WTC11 (cell line): ENCODE results near the gene AP2S1.
"Not testable (repeated sequence)": the region's sequence is repeated elsewhere in the genome, so short reads cannot be mapped to it uniquely, and the experiment has no call there.

Source experiments
- E2F5 ChIP-seq: sonication (generic); formaldehyde crosslinking; IDR thresholded peaks from 2 replicates; pipeline ENCODE4 v1.8.1; 2022; ENCODE audit warnings: mild to moderate bottlenecking, moderate library complexity, missing genetic modification reagents
- TF ChIP-seq, protein P1 (sequence below): fragments of 200-600 bp; IDR thresholded peaks from 2 replicates; pipeline ENCODE4 v1.8.0; 2022; ENCODE audit warnings: antibody characterized with exemption

DNA sequence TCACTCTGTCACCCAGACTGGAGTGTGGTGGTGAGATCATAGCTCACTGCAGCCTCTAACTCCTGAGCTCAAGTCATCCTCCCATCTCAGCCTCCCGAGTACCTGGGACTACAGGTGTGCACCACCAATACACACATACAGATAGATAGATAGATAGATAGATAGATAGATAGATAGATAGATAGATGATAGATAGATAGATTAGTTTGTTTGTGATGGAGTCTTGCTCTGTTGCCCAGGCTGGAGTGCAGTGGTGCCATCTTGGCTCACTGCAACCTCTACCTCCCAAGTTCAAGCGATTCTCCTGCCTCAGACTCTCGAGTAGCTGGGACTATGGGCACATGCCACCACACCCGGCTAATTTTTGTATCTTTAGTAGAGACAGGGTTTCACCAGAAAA lies 46.2 kb downstream of the AP2S1 start:
- TF ChIP-seq E2F5 (CRISPR knock-in tag) = not testable (repeated sequence)
- TF ChIP-seq, protein P1, sequence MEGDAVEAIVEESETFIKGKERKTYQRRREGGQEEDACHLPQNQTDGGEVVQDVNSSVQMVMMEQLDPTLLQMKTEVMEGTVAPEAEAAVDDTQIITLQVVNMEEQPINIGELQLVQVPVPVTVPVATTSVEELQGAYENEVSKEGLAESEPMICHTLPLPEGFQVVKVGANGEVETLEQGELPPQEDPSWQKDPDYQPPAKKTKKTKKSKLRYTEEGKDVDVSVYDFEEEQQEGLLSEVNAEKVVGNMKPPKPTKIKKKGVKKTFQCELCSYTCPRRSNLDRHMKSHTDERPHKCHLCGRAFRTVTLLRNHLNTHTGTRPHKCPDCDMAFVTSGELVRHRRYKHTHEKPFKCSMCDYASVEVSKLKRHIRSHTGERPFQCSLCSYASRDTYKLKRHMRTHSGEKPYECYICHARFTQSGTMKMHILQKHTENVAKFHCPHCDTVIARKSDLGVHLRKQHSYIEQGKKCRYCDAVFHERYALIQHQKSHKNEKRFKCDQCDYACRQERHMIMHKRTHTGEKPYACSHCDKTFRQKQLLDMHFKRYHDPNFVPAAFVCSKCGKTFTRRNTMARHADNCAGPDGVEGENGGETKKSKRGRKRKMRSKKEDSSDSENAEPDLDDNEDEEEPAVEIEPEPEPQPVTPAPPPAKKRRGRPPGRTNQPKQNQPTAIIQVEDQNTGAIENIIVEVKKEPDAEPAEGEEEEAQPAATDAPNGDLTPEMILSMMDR = not testable (repeated sequence)
